ENCODE results near the gene BBX.

BBX gene

GRCh38 chr3:107660306-107660976, 137.7 kb downstream of the BBX start:
- peak in 2 of 3 experiments; percentile 9 to 70 for DNase-seq

GRCh38 chr3:107661447-107662123, 138.8 kb downstream of the BBX start:
- DNase-seq = no peak

GRCh38 chr3:107662124-107662507, 139.4 kb downstream of the BBX start:
- DNase-seq = no peak

GRCh38 chr3:107662586-107662985, 139.8 kb downstream of the BBX start:
- DNase-seq = no peak

- no peak for DNase-seq
Observed at GRCh38 chr3:107663266-107663665, 140.5 kb downstream of the BBX start.

- DNase-seq = no peak
Observed at GRCh38 chr3:107664614-107665013, 141.9 kb downstream of the BBX start.

GRCh38 chr3:107665351-107665750, 142.6 kb downstream of the BBX start:
- no peak for DNase-seq

GRCh38 chr3:107666853-107667252, 144.1 kb downstream of the BBX start:
- DNase-seq = no peak

GRCh38 chr3:107668416-107668815, 145.7 kb downstream of the BBX start:
- no peak for DNase-seq

- no peak for DNase-seq
Observed at GRCh38 chr3:107668963-107669362, 146.2 kb downstream of the BBX start.

- DNase-seq = no peak
Observed at GRCh38 chr3:107669669-107670068, 146.9 kb downstream of the BBX start.

- no peak for DNase-seq
Observed at GRCh38 chr3:107670986-107671385, 148.2 kb downstream of the BBX start.

GRCh38 chr3:107674371-107674770, 151.6 kb downstream of the BBX start:
- DNase-seq = no peak

- DNase-seq = no peak
Observed at GRCh38 chr3:107675233-107675900, 152.6 kb downstream of the BBX start.

GRCh38 chr3:107676469-107677309, 153.9 kb downstream of the BBX start:
- peak; percentile 18 to 69 (median 50) for DNase-seq

GRCh38 chr3:107679921-107680320, 157.2 kb downstream of the BBX start:
- DNase-seq = no peak

GRCh38 chr3:107680698-107681097, 157.9 kb downstream of the BBX start:
- no peak for DNase-seq

GRCh38 chr3:107681396-107681795, 158.6 kb downstream of the BBX start:
- DNase-seq = no peak

- no peak for DNase-seq
Observed at GRCh38 chr3:107682580-107682979, 159.8 kb downstream of the BBX start.

- DNase-seq = no peak
Observed at GRCh38 chr3:107683447-107683846, 160.7 kb downstream of the BBX start.

- peak in 1 of 3 experiments; percentile 43 for DNase-seq
Observed at GRCh38 chr3:107684431-107684925, 161.7 kb downstream of the BBX start.

GRCh38 chr3:107685383-107685782, 162.6 kb downstream of the BBX start:
- DNase-seq = peak in 2 of 3 experiments; percentile 10 to 59

GRCh38 chr3:107687056-107687581, 164.4 kb downstream of the BBX start:
- no peak for DNase-seq

Measured in NCI-H1417 (cell line).